ENCODE measurements around the gene TMEM269.

- TF ChIP-seq CTCF (IDR thresholded peaks at IDR 0.05) = no peak
- no peak for TF ChIP-seq POLR2A (IDR thresholded peaks at IDR 0.05)
- no peak for TF ChIP-seq POLR2AphosphoS5 (IDR thresholded peaks at IDR 0.05)
Measured at GRCh38 chr1:42748021-42748420, 36.8 kb upstream of the TMEM269 start.

Data from breast epithelium (tissue), 3 donors.